HG02588 (cell line): ENCODE measurements around the gene GPR119.
"Not testable (repeated sequence)": the region's sequence is repeated elsewhere in the genome, so short reads cannot be mapped to it uniquely, and the experiment has no call there.

Experiments used
- ATAC-seq: cut with Tn5 transposase; IDR thresholded peaks from one replicate; pipeline ENCODE4 v1.9.1; 2021; ENCODE audit warnings: mild to moderate bottlenecking, moderate library complexity; ENCODE audit not compliant: unreplicated experiment

The GPR119 gene

DNA sequence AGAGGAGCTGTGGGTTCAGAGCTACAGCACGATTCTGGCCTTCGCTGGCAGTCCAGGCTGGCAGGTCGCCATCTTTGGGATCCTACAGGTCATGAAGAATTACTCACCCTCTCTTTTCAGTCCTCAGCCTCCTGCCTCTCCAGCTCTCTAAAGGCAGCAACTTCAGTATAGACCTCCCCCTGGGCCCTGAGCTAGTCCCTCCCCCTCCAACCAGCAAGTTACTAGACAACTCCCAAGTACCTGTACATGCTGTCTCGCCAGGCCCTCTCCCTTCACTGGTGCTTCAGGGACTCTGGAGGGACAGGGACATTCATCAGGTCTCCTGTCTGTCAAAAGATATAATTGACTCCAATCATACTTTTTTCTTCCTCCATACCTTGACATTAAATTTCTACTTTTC lies at the start of gene GPR119:
Gene GPR119 (minus strand): TSS at position 155 of the 400 bp plus-strand sequence. CDS start 227 bp downstream, outside the sequence.
- no peak for ATAC-seq

DNA sequence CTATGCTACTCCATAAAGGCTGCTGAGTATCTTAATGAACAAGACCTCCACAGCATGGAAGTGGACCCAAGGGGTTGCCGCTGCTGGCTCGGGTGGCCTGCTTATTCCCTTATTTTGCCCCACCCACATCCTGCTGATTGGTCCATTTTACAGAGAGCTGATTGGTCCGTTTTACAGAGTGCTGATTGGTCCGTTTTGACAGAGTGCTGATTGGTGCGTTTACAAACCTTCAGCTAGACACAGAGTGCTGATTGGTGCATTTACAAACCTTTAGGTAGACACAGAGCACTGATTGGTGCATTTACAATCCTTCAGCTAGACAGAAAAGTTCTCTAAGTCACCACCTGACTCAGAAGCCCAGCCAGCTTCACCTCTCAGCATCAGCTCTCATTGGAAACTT lies 43.8 kb upstream of the GPR119 start:
- ATAC-seq = not testable (repeated sequence)

DNA sequence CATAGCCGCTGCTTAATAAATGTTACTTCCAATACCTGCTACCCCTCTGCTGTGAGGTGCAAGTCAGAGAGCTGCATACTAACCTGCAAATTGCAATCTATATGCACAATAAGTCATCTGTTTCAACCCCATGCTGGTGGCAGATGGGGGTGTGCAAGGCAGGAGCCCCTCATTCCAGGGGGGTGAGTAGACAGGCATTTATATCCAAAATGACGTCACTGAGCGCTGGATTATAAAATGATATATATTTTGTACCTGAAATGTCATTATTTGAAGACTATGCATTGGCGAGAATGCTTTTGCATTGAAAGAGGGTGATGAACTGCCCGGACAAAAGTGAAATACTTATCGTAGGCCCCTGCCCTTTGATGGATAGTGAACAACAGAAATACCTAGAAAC lies 41.1 kb upstream of the GPR119 start:
- no peak for ATAC-seq

DNA sequence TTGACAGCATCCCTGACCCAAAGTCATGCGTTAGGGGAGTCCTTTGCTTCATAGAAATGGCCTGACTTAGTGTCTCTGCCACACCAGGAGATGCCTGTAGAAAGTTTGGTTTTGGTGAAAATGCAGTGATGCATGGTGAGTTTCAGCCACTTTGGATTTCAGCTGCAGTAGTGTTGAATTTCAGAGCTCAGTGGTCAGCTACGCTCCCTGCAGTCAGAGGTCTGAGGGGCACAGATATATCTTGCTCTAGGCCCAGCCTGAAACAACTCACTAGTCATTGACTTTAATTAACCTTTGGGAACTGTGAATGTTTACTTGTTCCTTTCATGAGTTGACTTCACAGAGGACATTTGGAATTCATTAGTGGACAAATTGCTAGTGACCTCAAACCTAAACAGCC lies 33.8 kb upstream of the GPR119 start:
- ATAC-seq = no peak

DNA sequence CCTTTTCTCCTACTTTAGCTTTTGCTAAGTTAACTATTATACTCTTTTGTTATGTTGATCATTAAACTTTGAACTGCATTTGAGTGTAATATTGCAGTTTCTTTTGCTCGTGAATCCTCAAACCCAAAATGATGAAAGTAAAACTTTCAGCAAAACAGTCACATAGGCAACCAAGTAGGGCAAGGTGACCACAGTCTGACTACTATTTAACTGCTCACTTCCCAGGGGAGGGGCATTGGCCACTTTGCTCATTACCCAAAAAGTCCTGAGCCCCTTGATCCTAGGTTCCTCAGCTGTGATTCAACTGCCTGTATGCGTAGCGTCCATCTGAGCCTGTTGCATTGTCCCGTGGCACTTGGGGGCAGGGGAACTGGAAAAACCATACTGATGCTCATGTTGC lies 33.3 kb upstream of the GPR119 start:
- no peak for ATAC-seq

DNA sequence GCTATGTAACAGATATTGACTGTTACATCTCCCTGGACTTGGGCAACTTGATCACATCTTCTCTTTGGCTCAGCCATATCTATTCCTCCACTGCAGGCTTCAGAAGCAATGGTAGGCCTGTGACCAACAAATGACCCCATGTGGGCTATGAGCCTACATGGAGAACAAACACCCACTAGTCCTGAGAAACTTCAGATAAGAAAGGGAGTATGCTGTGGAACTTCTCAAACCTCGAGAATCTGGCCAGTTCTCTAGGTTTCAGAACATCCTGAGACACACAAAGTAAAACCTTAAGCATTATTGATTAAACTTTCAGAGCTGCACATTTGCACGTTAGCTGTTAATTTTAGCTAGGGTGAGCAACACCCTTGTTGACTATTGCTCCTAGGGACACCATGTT lies 32.6 kb upstream of the GPR119 start:
- no peak for ATAC-seq

DNA sequence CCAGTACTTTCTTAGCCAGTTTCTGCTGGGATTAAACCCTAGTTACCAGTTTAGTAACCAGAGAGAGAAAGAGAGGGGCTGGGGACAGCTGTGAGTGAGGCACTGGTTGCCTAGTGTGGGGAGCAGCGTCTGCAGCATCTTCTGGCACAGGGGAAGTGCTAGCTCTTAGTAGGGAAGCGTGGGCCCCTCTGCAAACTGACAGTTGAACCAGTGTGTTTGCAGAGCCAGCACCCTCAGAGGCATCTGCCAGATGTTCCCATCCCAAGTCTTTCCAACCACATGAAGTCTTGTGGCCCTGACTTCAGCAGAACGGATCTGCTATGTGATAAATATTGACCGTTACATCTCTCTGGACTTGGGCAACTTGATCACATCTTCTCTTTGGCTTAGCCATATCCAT lies 31.3 kb upstream of the GPR119 start:
- ATAC-seq = no peak

DNA sequence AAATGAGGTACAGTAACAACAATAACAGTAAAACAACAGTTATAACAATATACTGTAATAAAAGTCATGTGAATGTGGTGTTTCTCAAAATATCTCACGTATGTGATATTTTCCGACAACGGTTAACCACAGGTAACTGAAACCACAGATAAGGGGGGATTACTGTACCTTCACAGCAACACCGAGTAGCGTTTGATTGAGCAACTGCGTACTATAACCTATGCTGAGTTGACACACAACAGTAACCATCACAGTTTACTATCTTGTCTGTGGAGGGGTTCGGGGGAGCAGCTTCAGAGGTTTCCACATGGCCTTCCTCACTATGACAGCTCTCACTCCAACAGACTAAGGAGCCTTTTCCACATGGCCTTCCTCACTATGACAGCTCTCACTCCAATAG lies 29.7 kb upstream of the GPR119 start:
- ATAC-seq = no peak

DNA sequence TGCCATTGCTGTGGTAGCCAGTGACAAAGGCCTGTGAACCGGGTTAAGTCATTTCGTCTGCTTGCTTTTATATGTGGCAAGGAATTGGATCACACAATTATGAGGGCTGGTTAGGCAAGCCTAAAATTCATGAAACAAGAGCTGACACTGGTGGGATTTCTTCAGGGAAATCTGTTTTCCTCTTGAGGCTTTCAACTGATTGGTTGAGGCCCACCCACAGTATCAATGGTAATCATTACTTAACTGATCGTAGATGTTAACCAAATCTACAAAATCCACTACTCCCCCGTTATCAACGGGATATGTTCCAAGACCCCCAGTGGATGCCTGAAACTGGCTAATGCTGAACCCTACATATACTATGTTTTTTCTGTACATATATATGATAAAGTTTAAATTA lies 29.3 kb upstream of the GPR119 start:
- no peak for ATAC-seq

DNA sequence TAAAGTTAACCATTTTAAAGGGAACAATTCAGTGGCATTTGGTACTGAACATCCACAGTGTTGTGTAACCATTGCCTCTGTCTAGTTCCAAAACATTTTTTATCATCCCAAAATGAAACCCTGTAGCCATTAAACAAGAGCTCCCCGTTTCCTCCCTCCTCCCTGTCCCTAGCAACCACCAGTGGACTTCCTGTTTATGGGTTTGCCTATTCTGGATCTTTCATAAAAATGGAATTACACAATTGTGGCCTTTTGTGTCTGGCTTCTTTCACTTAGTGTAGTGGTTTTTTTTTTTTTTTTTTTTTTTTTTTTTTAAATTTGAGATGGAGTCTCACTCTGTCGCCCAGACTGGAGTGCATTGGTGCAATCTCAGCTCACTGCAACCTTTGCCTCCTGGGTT lies 27.9 kb upstream of the GPR119 start:
- ATAC-seq = no peak

DNA sequence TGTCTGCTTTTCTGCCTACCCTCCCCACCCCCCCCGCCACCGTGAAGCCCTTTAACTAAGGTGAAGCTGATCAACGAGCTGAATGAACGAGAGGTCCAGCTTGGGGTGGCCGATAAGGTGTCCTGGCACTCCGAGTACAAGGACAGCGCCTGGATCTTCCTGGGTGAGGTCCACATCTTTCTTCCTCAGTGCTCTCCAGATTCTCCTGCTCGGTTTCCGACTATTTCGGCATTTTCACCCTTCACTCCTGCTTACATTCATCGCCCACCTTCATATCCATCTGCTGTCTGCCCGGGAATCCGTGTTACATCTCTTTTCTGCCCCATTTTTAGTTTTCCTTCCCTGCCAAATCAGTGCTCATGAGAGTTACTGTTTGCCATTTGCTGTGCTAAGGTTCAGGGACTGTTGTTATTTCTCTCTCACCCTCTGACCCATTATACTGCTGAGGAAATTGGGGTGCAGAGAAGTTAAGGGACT lies 16.8 kb upstream of the GPR119 start:
- no peak for ATAC-seq

DNA sequence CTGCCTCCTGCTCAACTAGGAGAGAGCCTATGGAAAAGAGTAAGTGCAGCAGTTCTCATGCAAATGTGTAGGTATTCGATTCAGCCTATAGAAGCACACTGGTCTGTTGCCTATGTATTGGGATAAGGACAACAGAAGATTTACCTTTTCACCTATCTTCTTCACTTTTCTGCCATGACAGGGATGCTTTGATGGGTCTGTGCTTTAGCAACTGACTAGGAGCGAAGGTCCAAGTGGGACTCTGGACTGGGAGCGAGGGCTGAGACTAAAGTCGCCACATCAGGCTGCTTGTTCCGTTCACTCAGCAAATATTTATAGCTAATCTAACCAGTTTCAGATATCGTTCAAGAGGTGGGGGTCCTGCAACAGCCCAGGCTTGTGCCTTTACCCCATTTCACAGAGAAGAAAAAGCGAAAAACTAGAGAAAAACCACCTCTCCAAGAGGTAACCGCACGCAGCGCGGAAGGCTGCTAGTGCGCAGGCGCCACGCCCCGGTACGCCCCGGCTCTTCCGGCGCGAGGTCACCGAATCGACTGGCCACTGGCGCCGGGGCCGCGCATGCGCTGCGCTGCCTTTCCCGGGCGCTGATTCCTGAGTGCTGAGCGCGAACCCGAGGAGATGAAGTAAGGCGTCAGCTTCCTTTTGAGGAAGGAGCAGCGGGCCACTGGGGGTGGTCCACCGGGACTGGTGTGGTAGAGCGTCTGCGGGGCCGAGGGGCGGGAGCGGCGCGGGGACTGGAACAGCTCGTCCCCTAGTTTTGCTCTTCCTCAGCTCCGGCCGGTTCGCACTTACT lies 16.1 kb upstream of the GPR119 start, which contains the start of gene RBMX2:
Gene RBMX2 (plus strand): TSS at position 573 of the 793 bp plus-strand sequence. CDS start 46 bp downstream, at position 619.
- ATAC-seq = peak; percentile 96

DNA sequence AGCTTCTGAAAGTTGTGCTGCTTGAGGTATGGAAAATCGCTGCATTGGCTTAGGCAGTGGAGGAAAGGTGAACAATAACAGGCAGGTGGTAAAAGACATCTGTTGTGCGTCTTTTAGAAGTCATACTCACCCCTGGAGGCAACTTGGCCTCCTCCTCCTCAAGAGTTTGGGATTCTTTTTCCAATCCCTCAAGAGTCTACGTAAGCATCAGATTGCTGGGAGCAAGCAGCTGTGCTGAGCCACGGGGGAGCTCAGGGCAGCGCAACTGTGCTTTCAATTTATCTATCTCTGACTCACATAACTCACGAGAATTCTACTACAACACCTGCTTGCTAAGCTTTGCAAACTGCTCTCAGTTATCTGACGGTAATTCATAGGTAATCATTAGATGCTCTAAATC lies 9.9 kb upstream of the GPR119 start:
- ATAC-seq = no peak

DNA sequence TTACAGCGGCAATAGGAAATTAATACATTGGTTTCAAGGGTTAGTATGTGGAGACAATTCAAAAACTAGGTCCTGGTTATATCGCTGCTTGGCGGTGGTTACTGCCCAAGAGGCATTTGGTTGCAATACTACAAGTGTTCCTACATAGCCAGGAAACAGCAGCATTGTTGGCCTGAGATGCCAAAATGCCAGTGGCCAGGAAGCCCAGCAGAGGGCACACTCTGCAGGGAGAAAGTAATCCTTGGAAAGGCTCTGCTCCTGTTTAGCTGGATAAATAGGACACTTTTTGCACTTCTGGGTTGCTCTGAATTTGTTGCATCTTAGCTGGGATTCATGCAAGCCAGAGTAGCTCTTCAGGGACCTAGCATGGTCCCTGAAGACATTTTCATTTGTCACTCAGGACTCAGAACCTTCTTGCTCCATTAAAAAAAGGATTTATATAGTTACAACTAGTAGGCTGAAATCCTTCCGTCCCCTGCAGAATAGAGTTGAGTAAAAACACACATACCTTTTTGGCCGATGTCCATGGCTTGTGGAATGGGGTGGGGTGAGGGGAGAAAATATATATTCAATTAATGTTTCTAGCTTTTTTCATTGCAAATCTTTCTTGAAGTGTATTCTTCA lies 8.1 kb upstream of the GPR119 start:
- no peak for ATAC-seq

DNA sequence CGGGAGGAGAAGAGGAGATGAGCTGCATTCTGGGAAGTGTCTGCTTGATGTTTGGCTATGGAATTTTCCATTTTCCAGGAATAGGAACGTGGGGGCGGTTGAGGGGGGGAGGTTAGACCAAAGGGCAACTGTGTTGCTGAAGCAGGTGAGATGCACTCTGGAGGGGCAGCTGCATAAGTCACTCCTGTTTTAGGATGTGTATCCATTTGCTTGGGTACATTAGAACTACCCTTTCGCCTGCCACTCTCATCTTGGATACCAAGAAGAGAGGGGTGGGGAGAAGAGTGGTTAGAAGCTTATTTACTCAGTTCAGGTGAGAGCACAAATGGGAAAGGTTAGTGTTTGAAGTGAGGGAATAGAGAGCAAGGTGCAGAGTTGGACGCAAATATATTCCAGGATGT lies 934 bp upstream of the GPR119 start:
- ATAC-seq = no peak

DNA sequence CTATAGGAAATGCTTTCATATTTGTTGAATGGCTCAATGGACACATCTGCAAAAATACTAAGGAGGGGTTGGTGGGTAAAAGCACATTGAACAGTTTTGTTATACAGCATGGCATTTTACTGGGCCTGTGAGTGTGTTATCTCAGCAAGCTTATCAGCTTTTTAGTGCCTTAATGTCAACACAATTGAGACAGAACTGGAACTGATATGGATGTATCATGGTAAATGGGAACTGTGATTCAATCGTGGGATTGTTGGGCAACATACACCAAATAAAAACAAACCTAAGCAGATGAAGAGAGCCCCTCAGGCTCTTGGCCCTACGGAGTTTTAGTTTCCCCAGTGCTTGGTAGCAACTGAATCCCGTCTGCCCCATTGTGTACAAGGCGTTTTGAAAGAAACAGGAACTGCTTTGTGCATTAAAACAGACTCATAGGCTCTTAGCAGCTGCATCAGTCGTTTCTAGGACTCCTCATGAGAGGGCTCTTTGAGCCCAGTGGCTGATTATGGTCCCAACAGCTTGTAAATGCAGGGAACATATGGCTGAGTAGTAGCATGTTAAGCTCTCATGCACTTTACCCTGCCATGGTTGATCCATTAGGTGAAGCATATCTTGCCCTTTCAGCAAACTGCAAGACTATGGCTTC lies 7.3 kb downstream of the GPR119 start:
- no peak for ATAC-seq

DNA sequence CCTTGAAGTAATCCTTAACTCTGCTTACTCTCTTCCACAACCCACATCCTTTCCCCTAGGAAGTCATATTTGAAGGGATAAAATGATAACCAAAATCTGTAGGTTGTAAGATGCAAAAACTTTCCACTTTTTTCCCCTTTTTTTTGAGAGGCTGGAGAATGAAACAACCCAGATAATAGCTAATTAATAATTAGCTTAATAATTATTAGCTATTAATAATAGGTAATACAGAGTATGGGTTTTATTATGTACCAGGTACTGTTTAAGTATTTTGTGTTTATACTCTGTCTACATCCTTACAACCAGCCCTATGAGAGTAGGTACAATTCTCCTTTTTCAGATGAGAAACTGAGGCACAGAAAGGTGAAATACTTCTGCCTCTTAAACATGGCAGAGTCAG lies 9.4 kb downstream of the GPR119 start:
- no peak for ATAC-seq

DNA sequence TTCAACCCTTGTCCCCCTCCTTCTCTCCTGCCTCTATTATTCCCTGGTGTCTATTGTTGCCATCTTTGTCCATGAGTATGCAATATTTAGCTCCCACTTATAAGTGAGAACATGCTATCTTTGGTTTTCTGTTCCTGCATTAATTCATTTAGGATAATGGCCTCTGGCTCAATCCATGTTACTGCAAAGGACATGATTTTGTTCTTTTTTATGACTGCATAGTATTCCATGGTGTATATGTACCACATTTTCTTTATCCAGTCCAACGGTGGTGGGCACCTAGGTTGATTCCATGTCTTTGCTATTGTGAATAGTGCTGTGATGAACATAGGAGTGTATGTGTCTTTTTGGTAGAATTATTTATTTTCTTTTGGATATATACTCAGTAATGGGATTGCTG lies 33.4 kb downstream of the GPR119 start:
- not testable (repeated sequence) for ATAC-seq

DNA sequence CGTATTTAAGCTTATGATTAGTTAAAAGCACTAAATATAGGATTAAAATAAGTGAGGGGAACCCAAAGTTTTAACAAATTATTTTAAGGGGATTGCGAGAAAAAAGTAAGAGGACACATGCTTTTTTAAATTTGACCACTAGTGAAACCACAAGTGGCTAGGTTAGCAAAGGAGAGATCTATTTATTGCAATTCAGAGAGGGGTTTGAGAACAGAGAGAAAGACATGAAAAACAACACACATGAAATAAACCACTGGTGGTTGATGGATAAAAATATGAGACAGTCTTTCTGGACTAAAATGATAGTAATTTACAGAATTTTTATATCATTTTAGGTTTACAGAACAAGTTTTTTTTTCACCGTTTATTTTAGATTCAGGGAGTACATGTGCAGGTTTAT lies 33.9 kb downstream of the GPR119 start:
- ATAC-seq = no peak

DNA sequence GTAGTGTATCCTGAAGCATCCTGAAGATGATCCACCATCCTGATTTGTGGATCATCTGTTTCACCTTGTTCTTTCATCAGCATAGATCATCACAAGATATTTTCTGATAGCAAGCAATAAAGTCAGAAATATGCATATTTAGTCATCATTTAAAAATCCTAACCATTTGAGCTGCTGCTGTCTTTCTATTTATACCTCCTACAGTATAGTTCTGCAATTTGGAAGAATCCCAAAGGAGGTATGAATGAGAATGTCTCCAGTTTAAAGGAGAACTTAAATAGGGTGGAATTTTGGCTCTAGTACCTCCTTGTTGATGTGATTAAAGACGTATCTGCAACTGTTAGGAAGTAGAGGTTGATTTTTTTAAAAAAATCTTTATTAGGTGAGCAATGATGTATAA lies 38.2 kb downstream of the GPR119 start:
- ATAC-seq = no peak

DNA sequence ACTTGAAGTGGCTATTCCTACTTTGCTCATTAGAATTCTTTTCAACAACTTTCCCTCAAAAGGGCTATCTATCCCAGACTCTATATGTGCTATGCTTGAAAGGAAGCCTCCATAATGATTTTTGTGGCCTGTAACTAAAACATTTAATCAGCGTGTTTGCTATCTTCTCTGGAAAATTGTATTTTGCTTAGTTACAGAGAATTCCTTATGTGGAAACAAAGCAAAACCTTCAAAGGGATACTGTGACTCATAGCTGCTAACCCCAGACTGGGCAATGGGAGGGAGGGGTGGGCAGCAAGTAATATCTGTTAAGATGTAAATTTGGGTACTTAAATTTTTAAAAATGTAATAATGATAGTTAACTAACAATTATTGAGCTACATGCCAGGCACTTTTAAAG lies 42.1 kb downstream of the GPR119 start:
- no peak for ATAC-seq

DNA sequence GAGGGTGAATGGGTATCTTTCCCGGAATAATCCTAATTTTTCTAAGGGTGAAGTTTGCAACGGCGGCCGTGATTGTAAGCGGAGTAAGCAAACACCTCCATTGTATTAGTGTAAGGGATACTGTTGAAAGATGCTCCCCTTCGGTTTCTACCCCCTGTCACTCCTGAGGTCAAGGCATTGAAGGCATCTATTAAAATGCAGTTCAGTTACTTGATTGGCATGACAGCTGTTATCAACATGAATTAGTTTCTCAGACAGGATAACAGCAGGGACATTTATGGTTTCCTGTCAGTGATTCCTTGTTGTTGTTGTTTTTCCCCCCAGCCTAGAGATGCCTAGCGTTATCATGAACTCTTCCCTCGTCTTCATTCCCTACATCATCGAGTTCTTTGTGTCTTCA lies 45.2 kb downstream of the GPR119 start:
- ATAC-seq = no peak
